A549 treated with dexamethasone at 1 μM for 4 hours (cell line): ENCODE measurements around the gene DEFB115. TPM values are rescaled to one million over a fixed set of nuclear protein-coding genes. Genes with fewer than 3 reads are reported as not detected.

Experiments used
- total RNA-seq: library from RNA; stranded (reverse); fragments of 200-300 nt; extraction: Qiagen RNA extraction; gene quantifications from 5 replicates; pipeline ENCODE4 v1.2.3, GENCODE V29; 2022

DEFB115 gene, protein sequence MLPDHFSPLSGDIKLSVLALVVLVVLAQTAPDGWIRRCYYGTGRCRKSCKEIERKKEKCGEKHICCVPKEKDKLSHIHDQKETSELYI
- not detected in 5 replicates for total RNA-seq

GRCh38 chr20:31257364-31257763, at the start of gene DEFB115:
DEFB115 (plus strand) TSS chr20:31257664; CDS start chr20:31257664, 0 bp downstream.

GRCh38 chr20:31308535-31309162, 51.2 kb downstream of the DEFB115 start, which contains the start of gene DEFB116:
DEFB116 (minus strand) TSS chr20:31308585; CDS start chr20:31308585, 0 bp downstream.

Other genes with a start within 250 kb of the DEFB115 start
- gene DEFB116, start 50.9 kb downstream of the DEFB115 start, total RNA-seq = not detected in 5 replicates
- not detected in 5 replicates for gene DEFB118, start 110.9 kb downstream of the DEFB115 start, total RNA-seq
- not detected in 5 replicates for gene DEFB119, start 132.9 kb downstream of the DEFB115 start, total RNA-seq
- not detected in 5 replicates for gene DEFB121, start 148.6 kb downstream of the DEFB115 start, total RNA-seq
- not detected in 5 replicates for gene DEFB123, start 183.0 kb downstream of the DEFB115 start, total RNA-seq
- gene DEFB124, start 217.5 kb downstream of the DEFB115 start, total RNA-seq = 0.21 to 0.72 TPM (median 0.35 TPM) in 4 of 5 replicates, not detected in the other
- 0.47 to 1.1 TPM (median 0.99 TPM) in 5 replicates for gene REM1, start 217.6 kb downstream of the DEFB115 start, total RNA-seq